IMR-90 (cell line): Measurements from ENCODE around the gene EXOC1L. TPM values are rescaled to one million over a fixed set of nuclear protein-coding genes. Genes with fewer than 3 reads are reported as not detected.

Source experiments
- ATAC-seq: fragments of 200-7000 bp; cut with Tn5 transposase; 2 replicates; pipeline ENCODE4 v1.9.1; 2020; ENCODE audit warnings: low read depth, mild to moderate bottlenecking, moderate library complexity
- BruUV-seq: library from RNA; stranded (reverse); fragments of 400-500 nt; replicated peaks from 2 replicates; lab custom pipeline; 2021; lab: Mats Ljungman, UMichigan
- CTCF ChIA-PET: fragments of 300-600 bp; formaldehyde crosslinking; extraction: SDS; loops from one replicate; lab custom pipeline; 2021; ENCODE audit warnings: antibody characterized with exemption; lab: Yijun Ruan, JAX
- POLR2A ChIA-PET: fragments of 300-600 bp; sonication (Branson Sonifier 250); formaldehyde crosslinking; loops from one replicate; lab custom pipeline; 2022; ENCODE audit warnings: antibody characterized with exemption; ENCODE audit not compliant: unreplicated experiment; lab: Charles Lee
- DNase-seq: peaks from one replicate; pipeline ENCODE4 v3.0.0; 2013
- H2AFZ ChIP-seq: replicated peaks from 2 replicates; pipeline ENCODE3; 2013; ENCODE audit warnings: low read length, mild to moderate bottlenecking; ENCODE audit not compliant: poor library complexity
- H2AK5ac ChIP-seq: 2 replicates; pipeline ENCODE4 v1.6.1; 2013; ENCODE audit warnings: low read depth, low read length, inconsistent platforms
- H2AK9ac ChIP-seq: replicated peaks from 2 replicates; pipeline ENCODE3; 2013; ENCODE audit warnings: mild to moderate bottlenecking, low read depth, low read length, moderate library complexity; ENCODE audit not compliant: poor library complexity
- H2BK120ac ChIP-seq: 2 replicates; pipeline ENCODE4 v1.6.1; 2013; ENCODE audit warnings: low read depth, low read length, inconsistent platforms
- H2BK15ac ChIP-seq: 3 replicates; pipeline ENCODE4 v1.6.1; 2013; ENCODE audit warnings: low read depth, low read length, inconsistent platforms
- H2BK20ac ChIP-seq: 2 replicates; pipeline ENCODE4 v1.6.1; 2013; ENCODE audit warnings: low read depth, mild to moderate bottlenecking, inconsistent platforms, low read length, moderate library complexity
- H2BK5ac ChIP-seq: 2 replicates; pipeline ENCODE4 v1.6.1; 2013; ENCODE audit warnings: mild to moderate bottlenecking, low read depth, low read length, inconsistent platforms; ENCODE audit not compliant: poor library complexity, severe bottlenecking
- H3K14ac ChIP-seq: replicated peaks from 2 replicates; pipeline ENCODE4 v1.6.1; 2013; ENCODE audit warnings: low read depth, low read length, inconsistent platforms
- H3K18ac ChIP-seq: 2 replicates; pipeline ENCODE4 v1.6.1; 2013; ENCODE audit warnings: low read depth, low read length, control low read depth
- H3K23ac ChIP-seq: 2 replicates; pipeline ENCODE4 v1.6.1; 2013; ENCODE audit warnings: low read depth, low read length, inconsistent platforms
- H3K27ac ChIP-seq: 2 replicates; pipeline ENCODE4 v1.5.1; 2013; ENCODE audit warnings: mild to moderate bottlenecking, control low read depth, low read length; ENCODE audit not compliant: insufficient read depth
- H3K27me3 ChIP-seq: 2 replicates; pipeline ENCODE4 v1.6.1; 2013; ENCODE audit warnings: low read length; ENCODE audit not compliant: control insufficient read depth, insufficient read depth
- H3K36me3 ChIP-seq: 2 replicates; pipeline ENCODE4 v1.6.1; 2013; ENCODE audit warnings: low read length, mixed read lengths; ENCODE audit not compliant: control insufficient read depth, insufficient read depth
- H3K4ac ChIP-seq: 2 replicates; pipeline ENCODE4 v1.6.1; 2013; ENCODE audit warnings: low read depth, low read length, inconsistent platforms
- H3K4me1 ChIP-seq: 2 replicates; pipeline ENCODE4 v1.6.1; 2013; ENCODE audit warnings: low read length, mixed read lengths; ENCODE audit not compliant: control insufficient read depth, insufficient read depth
- H3K4me2 ChIP-seq: 2 replicates; pipeline ENCODE4 v1.6.1; 2013; ENCODE audit warnings: low read depth, mild to moderate bottlenecking, control low read depth, low read length, moderate library complexity
- H3K4me3 ChIP-seq: 2 replicates; pipeline ENCODE4 v1.5.1; 2013; ENCODE audit warnings: low read depth, mild to moderate bottlenecking, control low read depth, low read length, moderate library complexity; ENCODE audit not compliant: insufficient read depth
- H3K56ac ChIP-seq: 2 replicates; pipeline ENCODE4 v1.6.1; 2013; ENCODE audit warnings: low read length, inconsistent platforms; ENCODE audit not compliant: insufficient read depth; ENCODE audit errors: extremely low read depth
- H3K79me1 ChIP-seq, 2 experiments: 2 replicates each; pipeline ENCODE4 v1.6.1; 2013; ENCODE audit warnings: low read length in 2 of 2, inconsistent platforms in 1 of 2, low read depth in 1 of 2
- H3K9ac ChIP-seq: 2 replicates; pipeline ENCODE4 v1.6.1; 2013; ENCODE audit warnings: low read depth, low read length, control low read depth
- H3K9me1 ChIP-seq: 2 replicates; pipeline ENCODE4 v1.6.1; 2013; ENCODE audit warnings: low read length, inconsistent platforms; ENCODE audit not compliant: insufficient read depth
- H3K9me3 ChIP-seq: 2 replicates; pipeline ENCODE4 v1.6.1; 2013; ENCODE audit warnings: low read length; ENCODE audit not compliant: control insufficient read depth, insufficient read depth
- H4K20me1 ChIP-seq: 2 replicates; pipeline ENCODE4 v1.6.1; 2013; ENCODE audit warnings: low read length, inconsistent platforms; ENCODE audit not compliant: insufficient read depth
- H4K5ac ChIP-seq: 2 replicates; pipeline ENCODE4 v1.6.1; 2013; ENCODE audit warnings: mild to moderate bottlenecking, low read depth, low read length, control low read depth
- H4K8ac ChIP-seq, 2 experiments: 2 replicates each; pipeline ENCODE4 v1.6.1; 2013; ENCODE audit warnings: low read depth in 2 of 2, low read length in 2 of 2, control low read depth in 1 of 2, inconsistent platforms in 1 of 2
- H4K91ac ChIP-seq: 2 replicates; pipeline ENCODE4 v1.6.1; 2013; ENCODE audit warnings: low read depth, low read length, inconsistent platforms; ENCODE audit not compliant: insufficient read depth
- BHLHE40 ChIP-seq: fragments of 150-350 bp; IDR thresholded peaks from 2 replicates; pipeline ENCODE4 v1.6.1; 2016; ENCODE audit warnings: mild to moderate bottlenecking, low read depth, low read length
- CEBPB ChIP-seq: IDR thresholded peaks from 2 replicates; pipeline ENCODE4 v1.6.1; 2012; ENCODE audit warnings: low read depth, low read length, improper control_type of control experiment
- CHD1 ChIP-seq: IDR thresholded peaks from 2 replicates; pipeline ENCODE4 v1.6.1; 2012; ENCODE audit warnings: low read depth, low read length, improper control_type of control experiment
- CTCF ChIP-seq: conservative IDR thresholded peaks from 2 replicates; pipeline ENCODE4 v1.5.1; 2012; ENCODE audit warnings: mild to moderate bottlenecking, low read depth, low read length, improper control_type of control experiment
- ELK1 ChIP-seq: fragments of 150-350 bp; IDR thresholded peaks from 2 replicates; pipeline ENCODE4 v1.6.1; 2016; ENCODE audit warnings: low read depth, mild to moderate bottlenecking, low read length, moderate library complexity, borderline replicate concordance
- FOS ChIP-seq: fragments of 150-350 bp; IDR thresholded peaks from 2 replicates; pipeline ENCODE4 v1.6.1; 2016; ENCODE audit warnings: low read depth, low read length
- MAFK ChIP-seq: IDR thresholded peaks from 2 replicates; pipeline ENCODE4 v1.6.1; 2012; ENCODE audit warnings: low read depth, low read length, improper control_type of control experiment
- MAZ ChIP-seq: IDR thresholded peaks from 2 replicates; pipeline ENCODE4 v1.6.1; 2012; ENCODE audit warnings: low read depth, mild to moderate bottlenecking, low read length, improper control_type of control experiment, moderate library complexity, borderline replicate concordance
- MXI1 ChIP-seq: IDR thresholded peaks from 2 replicates; pipeline ENCODE4 v1.6.1; 2012; ENCODE audit warnings: low read depth, mild to moderate bottlenecking, low read length, moderate library complexity, borderline replicate concordance
- NFE2L2 ChIP-seq: fragments of 150-350 bp; IDR thresholded peaks from 2 replicates; pipeline ENCODE4 v1.6.1; 2016; ENCODE audit warnings: low read depth, mild to moderate bottlenecking, low read length
- POLR2A ChIP-seq: IDR thresholded peaks from 2 replicates; pipeline ENCODE4 v1.6.1; 2012; ENCODE audit warnings: mild to moderate bottlenecking, low read depth, low read length
- RAD21 ChIP-seq: IDR thresholded peaks from 2 replicates; pipeline ENCODE4 v1.6.1; 2012; ENCODE audit warnings: low read length, improper control_type of control experiment
- RCOR1 ChIP-seq: IDR thresholded peaks from 2 replicates; pipeline ENCODE4 v1.6.1; 2012; ENCODE audit warnings: mild to moderate bottlenecking, low read length, improper control_type of control experiment; ENCODE audit not compliant: insufficient replicate concordance
- RFX5 ChIP-seq: IDR thresholded peaks from 2 replicates; pipeline ENCODE4 v1.8.0; 2012; ENCODE audit warnings: low read depth, mild to moderate bottlenecking, low read length, moderate library complexity
- SMC3 ChIP-seq: fragments of 150-350 bp; IDR thresholded peaks from 2 replicates; pipeline ENCODE4 v1.6.1; 2016; ENCODE audit warnings: low read depth, mild to moderate bottlenecking, antibody characterized with exemption, low read length, moderate library complexity
- USF2 ChIP-seq: fragments of 150-350 bp; IDR thresholded peaks from 2 replicates; pipeline ENCODE4 v1.6.1; 2017; ENCODE audit warnings: mild to moderate bottlenecking, antibody characterized with exemption, low read length, low read depth
- dilution Hi-C: fragments of 300-500 bp; cut with HindIII; formaldehyde crosslinking; loops from one replicate; pipeline ENCODE4 v1.14.3; 2018; ENCODE audit warnings: low sequenced_read_pairs; ENCODE audit not compliant: unreplicated experiment
- in situ Hi-C: fragments of 300-500 bp; cut with MboI; formaldehyde crosslinking; loops from 3 replicates; pipeline ENCODE4 v1.14.3; 2019; ENCODE audit warnings: low sequenced_read_pairs, inconsistent platforms, mixed read lengths
- intact Hi-C: fragments of 100-400 bp; cut with micrococcal nuclease; formaldehyde crosslinking; loops from 2 replicates; pipeline ENCODE4 v1.10.0; 2022
- polyA plus RNA-seq, 3 experiments: library from polyadenylated mRNA; depleted of rRNA; stranded (reverse); fragments of >200 nt; gene quantifications; 2 replicates each; pipeline ENCODE4 v1.2.3, GENCODE V29; 2012; ENCODE audit warnings: low replicate concordance in 1 of 3
- total RNA-seq: library from RNA; depleted of rRNA; stranded (reverse); fragments of >200 nt; gene quantifications from 2 replicates; pipeline ENCODE4 v1.2.3, GENCODE V29; 2012

Gene EXOC1L
- total and polyA plus RNA-seq, 2 of the 4 experiments (the other 2 are of a cell fraction), result not detected

- Histone ChIP-seq H4K8ac (no peak overlapping the region), H2AK5ac (no peak overlapping the region), H3K9ac (no peak overlapping the region), H2AFZ (no peak overlapping the region), H4K5ac (no peak overlapping the region), H3K4ac (no peak overlapping the region), H3K4me2 (no peak overlapping the region), H3K27me3 (peaks cover 2% of the 10 kb centered on the region; the same call in 1 of the 2 replicates), H4K91ac (no peak overlapping the region), H3K27ac (no peak overlapping the region), H2BK20ac (no peak overlapping the region), H4K20me1 (no peaks in the 10 kb centered on the region), H3K23ac (no peak overlapping the region), H3K9me3 (no peaks in the 10 kb centered on the region), H2BK15ac (no peak overlapping the region), H2BK5ac (no peak overlapping the region), H3K4me1 (no peaks in the 10 kb centered on the region), H3K56ac (no peak overlapping the region), H3K18ac (no peak overlapping the region), H3K4me3 (no peak overlapping the region), H3K9me1 (no peaks in the 10 kb centered on the region), H3K14ac (no peak overlapping the region), H2BK120ac (no peak overlapping the region), H3K79me1 (no peaks in the 10 kb centered on the region), H3K36me3 (no peaks in the 10 kb centered on the region), H2AK9ac (no peak overlapping the region)
- intact Hi-C loops, result no loop called here
- no peak for TF ChIP-seq CEBPB
- no peak for TF ChIP-seq RFX5
- TF ChIP-seq RAD21, result no peak
- TF ChIP-seq CHD1, result no peak
- no peak for TF ChIP-seq RCOR1
- TF ChIP-seq MXI1, result no peak
- no peak for TF ChIP-seq USF2
- TF ChIP-seq MAZ, result no peak
- TF ChIP-seq NFE2L2, result no peak
- TF ChIP-seq BHLHE40, result no peak
- TF ChIP-seq MAFK, result no peak
- no peak for TF ChIP-seq POLR2A
- no peak for TF ChIP-seq SMC3
- no peak for TF ChIP-seq CTCF
- no peak for TF ChIP-seq ELK1
- TF ChIP-seq FOS, result no peak
- ATAC-seq (no peak), DNase-seq (no peak)
- CTCF ChIA-PET, result no interaction called here
- POLR2A ChIA-PET, result no interaction called here
- dilution Hi-C loops, result no loop called here
- BruUV-seq, result no TSS peak
- in situ Hi-C loops, result no loop called here
Measured at GRCh38 chr4:55807556-55807955, 12.0 kb upstream of the EXOC1L start.
